Activated CD4-positive, alpha-beta T cell treated with anti-CD3 and anti-CD28 coated beads for 24 hours (primary cell): Measurements from ENCODE around the gene OR10A3.

Source experiments
- DNase-seq, 2 donors: peaks; one replicate each; pipeline ENCODE4 v3.0.0-alpha.2; 2020; ENCODE audit warnings: low read depth in 2 of 2

The OR10A3 gene

DNA sequence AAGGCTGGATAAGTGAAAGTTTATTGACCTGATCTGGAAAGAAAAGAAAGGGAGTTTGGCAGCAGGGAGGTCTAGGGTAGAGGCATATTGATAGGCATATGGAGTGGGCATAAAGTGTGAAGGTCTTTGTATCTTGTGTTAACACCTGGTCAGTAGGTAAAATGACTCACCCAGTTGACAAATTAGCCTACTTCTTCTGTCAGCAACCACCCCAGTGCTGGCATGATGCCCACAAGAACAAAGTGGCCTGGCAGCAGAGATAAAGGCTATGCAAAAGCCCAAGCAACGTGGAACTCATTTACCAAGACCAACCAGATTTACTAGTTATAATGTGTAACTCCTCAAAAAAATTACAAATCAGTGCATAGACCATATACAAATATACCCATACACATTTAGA is 4.9 kb downstream of the OR10A3 start:
- no peak for DNase-seq

DNA sequence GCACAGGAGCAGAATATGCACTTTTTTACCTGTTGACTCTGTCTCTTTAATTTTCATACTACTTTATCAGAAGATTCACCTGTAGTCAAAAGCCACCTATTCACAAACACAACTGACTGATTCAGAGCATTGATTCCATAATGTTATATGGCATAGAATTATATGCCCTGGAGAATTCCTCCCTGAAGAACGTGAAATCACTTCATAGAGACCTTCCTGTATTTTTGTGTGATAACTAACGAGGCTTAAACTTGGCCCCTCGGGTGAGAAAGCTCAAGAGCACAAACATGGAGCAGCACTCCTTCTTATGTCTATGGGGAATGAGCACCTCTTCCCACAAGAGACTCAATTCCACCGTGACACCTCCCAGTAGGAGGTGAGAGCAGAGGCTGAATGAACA is 10.3 kb downstream of the OR10A3 start, which contains the start of gene OR10A6:
OR10A6 (minus strand) TSS at position 101 of the 400 bp plus-strand sequence. CDS start 2,606 bp downstream, outside the sequence.
- no peak for DNase-seq

DNA sequence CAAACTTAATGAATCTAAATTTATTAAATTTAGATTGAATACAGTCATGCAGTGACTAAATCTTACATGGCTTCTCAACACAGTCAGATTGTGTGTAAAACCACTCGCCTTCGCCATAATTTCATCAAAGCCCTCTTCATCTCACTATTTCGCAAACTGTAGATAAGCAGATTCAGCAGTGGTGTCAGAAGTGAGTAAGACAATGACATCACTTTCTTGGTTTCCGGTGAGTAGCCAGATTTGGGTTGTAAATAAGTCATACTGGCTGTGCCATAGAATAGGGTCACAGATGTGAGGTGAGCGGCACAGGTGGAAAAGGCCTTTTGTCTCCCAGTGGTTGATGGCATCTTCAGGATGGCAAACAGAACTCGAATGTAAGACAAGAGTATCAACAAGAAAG is 13.9 kb downstream of the OR10A3 start:
- DNase-seq: no peak

DNA sequence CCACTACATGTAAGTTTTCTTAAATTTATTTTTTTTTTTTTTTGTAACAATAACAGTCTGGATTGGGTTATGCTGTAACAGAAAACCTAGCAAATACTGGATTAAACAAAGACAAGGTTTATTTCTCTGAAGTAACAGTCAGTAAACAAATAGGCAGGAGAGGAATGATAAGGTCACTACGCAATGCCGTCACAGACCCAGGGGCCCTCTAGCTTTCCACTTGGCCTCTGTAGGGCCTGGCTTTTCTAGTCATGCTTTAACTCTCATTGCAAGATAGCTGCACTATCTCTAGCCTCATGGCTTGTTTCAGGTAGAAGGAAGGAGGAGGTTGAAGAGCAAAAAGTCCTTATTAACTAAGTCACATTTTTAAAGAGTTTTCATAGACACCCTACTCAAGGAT is 17.0 kb downstream of the OR10A3 start:
- no peak for DNase-seq

DNA sequence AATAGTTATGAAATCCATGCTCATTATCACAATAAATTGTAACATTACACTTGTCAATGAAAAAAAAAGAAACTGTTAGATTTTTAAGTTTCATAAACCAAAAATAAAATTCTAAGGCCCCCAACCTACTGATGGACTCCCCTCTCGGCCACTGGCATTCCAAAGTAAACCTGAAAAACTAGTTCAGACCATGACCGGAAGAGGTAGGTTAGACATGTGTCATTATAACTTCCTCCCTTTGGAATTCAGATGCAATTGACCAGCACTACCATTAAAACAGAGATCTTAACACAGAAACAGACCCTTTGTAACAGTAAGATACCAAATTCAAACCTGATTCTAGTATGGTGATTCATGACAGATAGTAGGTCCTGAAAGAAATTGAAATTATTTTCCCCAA is 23.4 kb downstream of the OR10A3 start:
- no peak for DNase-seq

DNA sequence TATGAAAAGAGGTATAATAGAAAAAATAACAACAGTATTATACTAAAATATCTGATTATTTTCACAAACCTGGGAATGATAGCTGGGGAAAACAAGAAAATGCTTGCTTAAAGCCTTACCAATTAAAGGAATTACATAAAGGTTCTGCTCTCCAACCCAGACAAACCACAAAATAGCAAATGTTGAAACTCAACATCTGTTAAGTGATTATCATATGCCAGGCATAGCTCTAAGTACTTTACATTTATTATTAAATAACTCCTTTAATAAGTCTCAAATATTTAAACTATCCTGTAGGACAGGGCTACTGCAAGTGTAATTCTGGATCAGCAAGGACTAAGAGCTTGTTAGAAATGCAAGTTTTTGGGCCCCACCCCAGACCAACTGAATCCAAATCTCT is 30.5 kb downstream of the OR10A3 start:
- no peak for DNase-seq

DNA sequence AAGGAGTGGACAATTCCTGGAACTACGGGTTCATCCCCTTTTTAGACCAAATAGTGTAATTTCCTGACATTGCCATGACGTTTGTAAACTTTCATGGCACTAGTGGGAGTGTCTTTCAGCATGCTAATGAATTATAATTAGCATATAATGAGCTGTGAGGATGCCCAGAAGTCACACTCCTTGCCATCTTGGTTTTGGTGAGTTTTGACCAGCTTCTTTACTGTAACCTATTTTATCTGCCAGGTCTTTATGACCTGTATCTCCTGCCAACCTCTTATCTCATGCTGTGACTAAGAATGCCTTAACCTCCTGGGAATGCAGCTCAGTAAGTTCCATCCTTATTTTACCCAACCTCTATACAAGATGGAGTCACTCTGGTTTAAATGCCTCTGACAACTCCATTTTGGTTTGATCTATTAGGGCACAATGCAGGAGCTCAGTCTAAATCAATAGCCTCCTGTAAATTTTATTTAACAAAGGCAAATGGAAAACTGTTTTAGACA is 31.2 kb downstream of the OR10A3 start:
- DNase-seq: no peak

DNA sequence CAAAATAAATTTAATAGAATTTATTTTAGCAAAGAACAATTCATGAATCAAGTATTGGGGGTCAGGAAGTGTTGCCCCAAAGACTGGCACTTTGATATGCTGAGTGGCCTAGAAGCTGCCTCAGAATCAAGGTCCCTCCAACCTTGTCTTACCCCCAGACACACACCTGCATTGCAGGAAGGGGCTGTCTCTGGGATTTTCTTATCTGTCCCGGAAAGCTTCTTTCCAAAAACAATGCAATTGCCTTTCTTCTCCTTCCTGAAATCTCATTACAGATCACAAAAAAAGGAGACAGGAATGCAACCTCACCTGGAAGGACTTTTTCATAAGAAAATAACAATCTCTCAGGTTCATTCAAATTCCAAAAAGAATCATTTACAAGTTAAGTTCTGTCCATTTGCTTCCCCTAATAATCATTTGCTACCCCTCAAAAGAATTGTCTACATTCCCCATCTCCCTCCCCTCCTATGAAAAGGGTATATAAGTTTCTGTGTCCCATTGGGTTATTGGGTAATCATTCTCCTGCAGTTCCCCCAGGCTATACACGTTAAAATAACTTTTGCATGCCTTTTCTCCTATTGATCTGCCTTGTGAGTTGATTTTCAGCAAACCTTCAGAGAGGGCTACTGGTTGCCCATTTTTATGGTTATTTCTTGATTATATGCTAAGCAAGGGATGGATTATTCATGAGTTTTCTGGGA is 31.8 kb downstream of the OR10A3 start:
- no peak for DNase-seq

DNA sequence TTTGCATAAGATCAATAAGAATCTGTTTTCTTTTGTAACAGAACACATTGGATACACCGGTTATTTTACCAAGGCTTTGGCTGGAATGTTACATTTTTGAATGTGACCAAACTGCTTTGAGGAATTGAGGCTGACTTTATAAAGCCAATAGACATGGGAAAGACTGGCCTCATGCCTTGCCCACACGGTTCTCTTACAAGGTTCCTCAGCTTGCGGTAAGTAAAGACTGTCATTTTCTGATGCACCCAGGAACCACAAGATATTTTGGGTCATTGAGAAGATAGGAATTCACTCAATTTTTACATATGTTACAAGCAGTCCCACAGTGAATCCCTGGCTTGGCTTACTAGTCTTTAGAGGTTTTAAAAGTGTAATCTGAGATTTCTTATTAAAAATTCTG is 34.4 kb downstream of the OR10A3 start:
- DNase-seq: no peak

DNA sequence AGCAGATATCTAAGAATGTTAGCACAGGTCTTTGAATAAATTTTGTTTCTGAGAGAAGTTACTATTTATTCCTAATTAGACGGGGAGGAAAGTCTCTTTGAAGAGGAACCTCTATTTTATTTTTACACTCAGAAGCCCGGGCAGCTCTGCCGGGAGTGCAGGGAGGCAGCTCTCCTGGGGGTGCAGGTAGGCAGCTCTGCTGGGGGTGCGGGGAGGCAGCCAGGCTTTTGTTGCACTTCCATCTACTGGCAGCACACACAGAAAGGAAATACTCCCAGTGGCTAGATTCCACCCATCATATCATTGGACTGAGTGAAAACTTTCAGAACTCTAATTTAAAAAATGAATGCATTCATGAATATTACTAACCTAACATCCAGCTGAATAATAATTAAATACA is 35.0 kb downstream of the OR10A3 start:
- DNase-seq: no peak

DNA sequence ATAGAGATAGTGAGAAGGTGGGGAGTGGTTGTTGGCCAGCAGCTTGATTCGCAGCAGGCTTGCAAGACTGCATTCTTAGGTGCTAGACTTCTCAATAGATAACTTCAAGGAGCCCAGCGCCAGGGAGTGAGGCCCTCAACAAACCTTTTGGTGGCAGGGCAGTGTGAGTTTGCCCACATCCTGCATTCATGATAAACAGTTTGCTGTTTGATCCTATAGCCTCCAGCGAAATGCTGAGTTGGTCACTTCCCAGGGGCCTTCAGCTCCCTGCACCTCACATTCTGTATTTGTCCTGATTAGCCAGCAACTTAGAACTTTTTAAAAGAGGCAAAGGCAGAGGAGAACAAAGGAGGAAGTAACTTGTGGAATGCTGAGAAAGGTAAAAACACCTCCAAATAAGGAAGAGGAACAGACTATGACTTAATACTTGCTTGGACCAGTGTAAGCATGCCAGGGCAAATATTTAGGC is 35.5 kb downstream of the OR10A3 start:
- DNase-seq: no peak

DNA sequence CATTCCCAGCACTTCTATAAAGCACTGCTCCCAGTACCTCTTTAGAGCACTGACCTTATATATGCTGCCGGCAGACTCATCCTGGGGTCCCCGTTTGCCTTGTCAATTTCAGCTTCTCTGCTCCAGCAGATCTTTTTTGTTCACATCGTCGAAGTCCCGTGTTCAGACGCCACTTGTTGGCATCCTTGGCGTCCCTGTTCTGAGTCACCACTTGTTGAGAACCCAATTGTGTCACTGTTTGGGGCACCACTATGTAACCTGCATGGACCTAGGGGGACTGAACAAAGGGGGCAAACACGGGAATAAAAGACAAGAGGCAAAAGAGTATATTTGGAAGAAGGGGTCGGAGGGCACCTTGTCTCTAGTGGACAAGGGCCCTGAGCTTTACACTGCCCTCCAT is 36.0 kb downstream of the OR10A3 start:
- no peak for DNase-seq

DNA sequence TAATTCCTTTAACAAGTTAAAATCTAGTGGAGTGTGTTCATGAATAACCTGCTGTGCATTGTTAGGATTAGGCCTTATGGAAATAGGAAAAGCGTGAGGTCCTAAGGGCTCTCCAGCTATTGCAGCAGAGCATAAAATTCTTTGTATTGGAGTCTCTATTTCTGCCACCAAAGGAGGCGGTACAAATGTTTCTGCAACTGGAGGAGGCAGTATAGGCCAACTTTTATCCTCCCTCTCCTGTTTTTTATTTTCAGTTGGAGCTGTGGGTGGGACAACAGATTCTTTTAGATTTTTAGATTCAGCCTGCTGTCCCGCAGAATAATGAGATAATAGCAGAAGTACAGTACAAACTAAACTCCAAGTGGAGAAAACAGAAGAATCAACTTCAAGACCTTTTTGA is 36.6 kb downstream of the OR10A3 start:
- DNase-seq: no peak

DNA sequence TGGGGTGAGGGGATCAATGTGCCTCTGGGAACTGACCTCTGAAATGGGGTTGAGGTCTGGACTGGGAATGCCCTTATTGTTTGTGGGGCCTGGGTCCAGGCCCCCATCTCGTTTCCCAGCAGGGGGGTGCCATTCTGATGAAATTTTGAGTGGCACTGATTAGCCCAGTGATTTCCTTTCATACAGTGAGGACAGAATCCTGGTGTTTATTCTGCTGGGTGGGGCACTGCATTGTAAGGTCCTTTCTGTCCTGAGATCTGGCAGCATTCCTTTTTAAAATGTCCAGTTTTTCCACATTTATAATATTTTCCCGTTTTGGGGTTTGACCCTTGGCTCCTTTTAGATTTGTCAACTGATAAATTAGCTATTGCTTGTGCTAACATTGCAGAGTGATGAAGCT is 37.6 kb downstream of the OR10A3 start:
- DNase-seq: no peak

DNA sequence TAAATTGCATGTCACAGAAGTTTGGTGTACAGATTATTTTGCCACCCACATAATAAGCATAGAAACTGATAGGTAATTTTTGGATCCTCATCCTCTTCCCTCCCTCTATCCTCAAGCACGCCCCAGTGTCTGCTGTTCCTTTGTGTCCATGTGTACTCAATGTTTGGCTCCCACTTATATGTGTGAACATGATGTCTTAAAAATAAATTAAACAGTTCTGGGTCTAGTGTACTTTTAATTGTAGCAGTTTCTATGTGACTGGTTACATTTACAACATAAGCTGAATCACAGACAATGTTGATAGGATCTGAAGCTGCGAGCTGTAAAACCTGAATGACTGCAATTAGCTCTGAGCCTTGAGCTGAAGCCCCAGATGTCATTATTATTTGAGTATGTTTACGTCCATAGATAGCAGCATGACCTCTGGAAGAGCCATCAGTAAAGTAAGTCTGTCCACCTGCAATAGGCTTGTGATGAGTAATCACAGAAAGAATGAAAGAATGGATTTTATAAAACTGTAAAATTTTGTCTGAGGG is 40.1 kb downstream of the OR10A3 start:
- DNase-seq: no peak

DNA sequence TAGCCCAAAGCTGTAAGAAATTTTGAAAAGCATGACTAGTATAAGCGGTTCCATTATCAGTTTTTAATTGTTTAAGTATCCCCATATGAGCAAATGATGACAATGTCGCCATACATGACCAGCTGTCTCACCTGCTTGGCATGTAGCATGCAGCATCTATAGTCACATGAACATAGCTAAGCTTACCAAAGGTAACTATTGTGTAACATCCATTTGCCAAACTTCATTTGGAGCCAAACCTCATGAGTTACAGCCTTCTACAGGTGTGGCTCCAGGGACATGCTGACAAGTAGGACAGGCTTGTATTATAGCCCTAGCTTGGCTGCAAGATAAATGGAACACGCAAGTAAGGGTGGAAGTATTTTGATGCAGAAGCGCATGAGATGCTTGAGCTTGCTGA is 40.8 kb downstream of the OR10A3 start:
- DNase-seq: no peak

DNA sequence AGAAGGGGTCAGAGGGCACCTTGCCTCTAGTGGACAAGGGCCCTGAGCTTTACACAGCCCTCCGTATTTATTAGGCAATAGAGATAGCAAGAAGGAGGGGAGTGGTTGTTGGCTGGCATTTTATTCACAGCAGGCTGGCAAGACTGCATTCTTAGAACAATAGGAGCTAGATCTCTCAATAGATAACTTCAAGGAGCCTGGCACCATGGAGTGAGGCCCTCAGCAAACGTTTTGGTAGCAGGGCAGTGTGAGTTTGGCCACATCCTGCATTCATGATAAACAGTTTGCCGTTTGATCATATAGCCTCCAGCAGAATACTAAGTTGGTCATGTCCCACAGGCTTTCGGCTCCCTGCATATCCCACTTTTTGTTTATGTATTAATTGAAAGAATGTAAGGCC is 42.1 kb downstream of the OR10A3 start:
- DNase-seq: no peak

DNA sequence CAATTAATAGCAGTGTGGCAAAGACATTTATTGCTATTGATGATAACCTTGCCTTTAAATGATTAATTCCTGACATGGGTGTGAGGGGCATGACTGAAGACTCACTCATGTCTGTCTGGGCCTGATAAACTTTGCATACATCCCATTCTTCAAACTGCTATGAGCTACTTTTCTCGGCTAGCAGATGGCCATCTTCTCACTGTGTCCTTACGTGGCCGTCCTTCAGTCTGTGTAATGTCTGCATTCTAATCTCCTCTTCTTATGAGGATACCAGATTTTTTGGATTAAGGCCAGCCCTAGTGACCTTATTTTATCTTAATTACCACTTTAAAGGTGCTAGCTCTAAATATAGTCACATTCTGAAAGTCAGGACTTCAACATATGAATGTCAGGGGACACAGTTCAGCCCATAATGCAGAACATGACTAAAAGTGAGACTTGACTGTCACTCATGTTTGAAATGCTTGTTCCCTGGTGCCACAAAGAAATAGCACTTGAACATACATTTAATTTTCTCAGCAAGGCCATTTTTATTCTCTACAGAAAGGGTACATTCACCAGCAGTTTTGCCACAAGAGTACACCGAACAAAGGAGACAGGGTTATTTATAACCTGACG is 42.7 kb downstream of the OR10A3 start:
- no peak for DNase-seq

DNA sequence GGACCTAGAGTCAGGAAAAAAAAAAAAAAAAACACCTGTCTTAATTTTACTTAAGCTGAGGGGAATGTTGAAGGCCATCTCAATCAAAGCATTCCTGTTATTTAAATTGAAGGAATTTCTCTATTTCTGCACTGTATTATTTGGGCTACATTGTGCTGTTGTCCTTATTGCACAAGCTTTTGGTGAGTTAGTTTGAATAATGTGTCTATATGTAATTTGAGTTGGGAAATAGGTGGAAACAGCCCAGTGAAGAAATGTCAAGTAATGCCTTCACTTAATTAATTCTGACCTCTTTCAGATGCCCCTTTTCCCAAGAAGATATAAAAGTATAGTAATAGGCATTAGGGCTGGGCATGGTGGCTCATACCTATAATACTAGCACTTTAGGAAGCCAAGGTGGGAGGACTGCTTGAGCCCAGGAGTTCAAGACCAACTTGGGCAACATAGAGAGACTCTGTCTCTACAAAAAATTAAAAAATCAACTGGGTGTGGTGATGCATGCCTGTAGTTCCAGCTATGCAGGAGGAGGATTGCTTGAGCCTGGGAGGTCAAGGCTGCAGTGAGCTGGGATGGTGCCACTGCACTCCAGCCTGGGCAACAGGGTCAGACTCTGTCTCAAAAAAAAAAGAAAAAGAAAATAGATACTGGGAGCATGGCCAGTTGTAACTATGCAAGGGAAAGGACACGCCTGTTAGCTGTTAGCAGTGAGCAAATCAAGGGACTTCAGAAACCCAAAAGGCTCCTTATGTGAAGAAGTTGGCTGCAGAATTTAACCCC is 45.3 kb downstream of the OR10A3 start:
- DNase-seq: no peak

DNA sequence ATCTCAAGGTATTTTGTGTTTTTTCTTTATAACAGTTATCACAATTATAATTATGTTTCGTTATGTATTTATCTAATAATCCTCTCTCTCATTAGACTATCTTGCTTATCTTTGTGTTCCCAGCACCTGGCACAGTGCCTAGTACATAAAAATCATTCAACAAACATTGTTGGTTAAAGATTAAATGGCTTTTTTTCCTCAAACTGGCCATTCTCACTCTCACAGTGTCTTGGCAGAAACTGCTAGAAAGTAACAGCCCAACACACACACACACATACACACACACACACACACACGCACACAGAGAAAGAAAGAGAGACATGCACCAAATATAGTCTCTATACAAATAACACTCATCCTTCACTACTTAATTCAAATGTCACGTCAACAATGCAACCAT is 47.3 kb downstream of the OR10A3 start:
- DNase-seq: no peak

DNA sequence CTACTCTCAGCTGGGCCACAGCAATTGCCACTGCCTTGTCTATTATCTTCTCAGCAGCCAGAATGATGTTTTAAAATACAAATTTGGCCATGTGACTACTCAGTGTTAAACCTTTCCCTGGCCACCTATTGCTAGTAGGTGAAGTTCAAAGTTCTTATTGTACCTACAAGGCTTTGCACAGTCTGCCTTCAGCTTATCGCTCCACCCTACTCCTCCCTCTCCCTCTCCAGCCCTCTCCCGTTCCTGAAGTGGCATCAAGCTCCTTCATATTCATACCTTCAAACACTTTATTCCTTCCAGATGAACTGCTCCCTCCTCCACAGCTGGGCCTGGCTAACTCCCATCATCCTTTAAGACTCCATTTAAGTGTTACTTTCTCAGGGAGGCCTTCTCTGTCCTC is 47.7 kb downstream of the OR10A3 start:
- DNase-seq: no peak

DNA sequence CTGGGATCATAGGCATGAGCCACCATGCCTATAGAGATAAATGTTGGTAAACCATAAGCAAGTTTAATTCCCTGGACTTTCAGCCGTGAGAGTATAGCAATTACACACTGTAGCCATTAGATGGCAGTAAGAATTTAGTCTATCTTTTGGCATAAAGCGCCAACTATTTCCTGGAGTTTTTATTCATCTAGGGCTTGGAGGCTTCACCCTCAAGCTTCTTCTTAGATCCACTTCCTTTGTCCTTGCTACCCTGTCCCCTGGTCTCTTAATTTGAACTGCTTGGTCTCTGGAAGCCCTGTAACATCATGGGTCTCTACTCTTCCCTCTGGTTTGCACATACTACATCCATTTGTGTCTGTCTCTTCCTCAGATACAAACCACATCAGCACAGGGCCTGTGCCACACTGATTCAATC is 48.7 kb downstream of the OR10A3 start:
- DNase-seq: peak in 1 of 2 donors; percentile 2
